GM10266 (cell line): ENCODE measurements around the gene CHCHD3.

Source experiments
- DNase-seq: peaks from one replicate; pipeline ENCODE4 v3.0.0; 2012; ENCODE audit errors: extremely low spot score
- CTCF ChIP-seq: IDR thresholded peaks from 2 replicates; pipeline ENCODE4 v1.5.1; 2012; ENCODE audit warnings: mild to moderate bottlenecking, low read depth; ENCODE audit not compliant: control insufficient read depth, insufficient read depth; ENCODE audit errors: missing control alignments

Gene CHCHD3

GRCh38 chr7:133011746-133012145 lies 70.1 kb downstream of the CHCHD3 start:
- TF ChIP-seq CTCF = no peak
- DNase-seq = no peak

DNA sequence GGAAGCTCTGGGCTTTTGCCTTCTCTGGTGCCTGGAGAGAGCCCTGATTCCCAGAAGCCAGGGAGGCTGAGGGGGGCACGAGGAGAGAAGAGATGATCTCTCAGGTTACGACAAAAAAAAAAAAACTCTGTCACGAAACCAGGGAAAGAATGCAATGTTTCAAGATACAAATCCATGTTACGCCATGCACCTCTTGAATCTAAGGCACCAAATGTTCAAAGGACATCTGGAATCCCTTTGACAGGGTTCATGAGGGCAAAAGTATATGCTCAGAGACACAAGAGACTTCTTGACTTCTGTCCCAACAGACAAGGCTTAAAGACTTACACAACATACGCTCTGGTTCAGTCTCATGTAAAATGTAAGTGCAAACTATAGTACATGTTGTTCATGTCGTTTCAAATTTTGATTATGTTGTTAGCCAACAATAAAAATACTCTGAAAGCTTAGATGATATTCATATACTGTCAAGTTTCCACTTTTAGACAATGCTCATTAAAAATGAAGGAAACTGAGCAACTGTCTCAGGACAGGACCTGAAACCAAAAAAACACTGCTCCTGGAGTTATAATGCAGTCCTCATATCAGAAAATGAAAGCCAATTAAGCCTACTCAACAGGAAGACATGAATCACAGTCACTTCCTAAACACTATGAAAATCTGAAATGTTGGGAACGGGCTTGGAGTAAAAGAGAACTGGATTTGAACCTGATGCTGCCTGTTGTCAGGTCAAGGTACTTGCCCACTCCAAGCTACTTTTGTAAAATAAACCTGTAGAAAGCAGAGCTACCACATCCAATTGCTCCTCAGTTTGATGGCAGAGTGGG lies 72.3 kb downstream of the CHCHD3 start:
- DNase-seq = no peak
- no peak for TF ChIP-seq CTCF

DNA sequence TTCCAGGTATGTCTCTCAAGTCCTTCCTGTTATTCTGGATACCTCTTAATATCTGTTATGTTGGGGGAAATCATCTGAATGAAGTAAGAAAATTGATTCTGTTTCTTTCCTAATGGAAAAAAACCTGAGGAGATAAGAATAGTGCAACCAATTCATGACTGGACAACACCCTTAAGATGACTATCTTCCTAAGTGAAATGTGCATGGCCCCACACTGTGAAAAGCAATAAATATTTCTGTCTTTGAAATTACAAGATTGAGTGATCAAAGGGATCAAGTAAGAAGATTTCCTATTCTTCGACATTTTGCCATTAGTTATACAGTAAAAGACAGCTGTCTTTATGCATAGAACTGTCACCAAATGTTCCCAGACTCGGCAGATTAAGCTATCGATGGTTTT lies 73.9 kb downstream of the CHCHD3 start:
- TF ChIP-seq CTCF = no peak
- no peak for DNase-seq

DNA sequence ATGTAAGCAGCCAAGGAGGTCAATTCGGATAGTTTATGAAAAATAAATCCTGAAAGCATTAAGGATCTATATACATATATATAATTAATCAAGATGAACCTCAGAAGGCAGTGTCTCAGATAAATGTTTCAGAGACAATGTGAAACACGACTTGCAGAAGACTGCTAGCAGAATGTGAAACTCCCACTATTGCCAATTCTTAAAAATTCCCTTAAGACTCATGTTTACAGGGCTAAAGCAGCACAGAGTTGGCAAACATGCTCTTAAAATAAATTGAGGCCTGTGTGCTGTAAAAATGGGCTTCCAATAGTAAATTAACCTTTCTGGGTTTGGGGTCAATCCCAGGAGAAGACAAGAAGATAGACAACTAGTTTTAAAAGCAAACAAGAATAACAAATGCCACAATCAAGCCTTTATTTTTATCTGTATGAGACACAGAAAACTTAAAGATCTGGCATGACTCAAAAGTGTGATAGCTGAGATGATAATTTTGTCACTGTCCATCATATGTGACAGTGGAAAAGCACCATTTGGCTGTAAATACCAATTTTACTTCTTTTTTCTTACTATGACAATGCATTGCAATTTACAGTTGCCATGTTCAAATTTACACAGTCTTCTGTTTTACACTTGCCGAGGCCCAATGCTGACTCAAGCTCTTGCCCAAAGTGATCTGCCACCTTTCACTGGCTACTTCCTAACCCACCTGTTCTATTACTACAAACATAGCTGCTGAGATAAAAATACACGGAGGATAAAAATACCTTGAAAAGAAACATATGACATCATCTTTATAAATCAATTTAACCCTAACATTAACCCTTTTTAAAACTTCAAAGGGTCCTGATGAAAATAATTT lies 78.6 kb downstream of the CHCHD3 start:
- TF ChIP-seq CTCF = no peak
- no peak for DNase-seq

DNA sequence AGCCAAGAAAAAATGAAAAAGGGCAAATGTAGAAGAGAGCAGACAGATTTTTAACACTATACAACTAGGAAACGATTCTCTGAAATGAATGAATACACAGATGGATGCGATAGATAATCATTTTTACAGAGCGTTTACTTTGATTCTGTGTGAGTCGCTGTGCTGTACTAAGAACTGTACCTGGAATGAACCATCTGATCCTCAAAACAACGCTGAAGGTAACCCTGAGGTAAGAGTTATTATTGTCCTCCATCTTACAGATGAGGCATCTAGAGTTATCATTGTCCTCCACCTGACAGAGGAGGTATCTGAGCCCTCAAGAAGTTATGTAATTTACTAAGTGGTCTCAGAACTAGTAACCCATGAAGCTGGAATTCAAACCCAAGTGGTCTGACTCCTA lies 80.2 kb downstream of the CHCHD3 start:
- no peak for TF ChIP-seq CTCF
- no peak for DNase-seq

GRCh38 chr7:132999845-133000244 lies 82.0 kb downstream of the CHCHD3 start:
- TF ChIP-seq CTCF = no peak
- DNase-seq = no peak

- DNase-seq = no peak
- no peak for TF ChIP-seq CTCF
Observed at GRCh38 chr7:132998763-132999162, 83.1 kb downstream of the CHCHD3 start.
